C4-2B (cell line): Measurements from ENCODE around the gene POLR2L.

Source experiments
- H3K27ac ChIP-seq: fragments of 450-650 bp; 2 replicates; pipeline ENCODE4 v1.5.1; 2017
- CTCF ChIP-seq: fragments of 450-650 bp; conservative IDR thresholded peaks from 2 replicates; pipeline ENCODE4 v1.5.1; 2017; ENCODE audit warnings: mild to moderate bottlenecking
- ZFX ChIP-seq: fragments of 450-650 bp; IDR thresholded peaks from 2 replicates; pipeline ENCODE4 v1.6.1; 2017

The POLR2L gene

GRCh38 chr11:818396-819128 is 23.8 kb downstream of the POLR2L start, which contains the start of gene PNPLA2:
Gene PNPLA2, plus strand, starts transcription at chr11:818914. Its CDS starts 805 bp downstream, at chr11:819719.
- TF ChIP-seq ZFX (no peak), CTCF (no peak)
- H3K27ac ChIP-seq: peak within 1 kb of the TSS; percentile 80

GRCh38 chr11:816433-816779 is 25.9 kb downstream of the POLR2L start:
- no peak overlapping the region for H3K27ac ChIP-seq
- TF ChIP-seq ZFX: no peak
- no peak for TF ChIP-seq CTCF

- H3K27ac ChIP-seq: no peak overlapping the region
- TF ChIP-seq ZFX (no peak), CTCF (no peak)
These were observed 26.5 kb downstream of the POLR2L start for GRCh38 chr11:815675-816432.

GRCh38 chr11:813456-814096 is 28.8 kb downstream of the POLR2L start:
- TF ChIP-seq CTCF: no peak
- TF ChIP-seq ZFX: no peak
- no peak overlapping the region for H3K27ac ChIP-seq

GRCh38 chr11:813072-813455 is 29.3 kb downstream of the POLR2L start:
- H3K27ac ChIP-seq: no peak overlapping the region

GRCh38 chr11:812390-812789 is 29.9 kb downstream of the POLR2L start:
- TF ChIP-seq CTCF (no peak), ZFX (no peak)

More at GRCh38 chr11:813072-813455, 29.3 kb downstream of the POLR2L start:
- TF ChIP-seq ZFX: no peak
- no peak for TF ChIP-seq CTCF

More at GRCh38 chr11:812390-812789, 29.9 kb downstream of the POLR2L start:
- H3K27ac ChIP-seq: peak overlapping the region; percentile 96
